Measurements from ENCODE around the gene PAPSS1.
"Not testable (repeated sequence)": the region's sequence is repeated elsewhere in the genome, so short reads cannot be mapped to it uniquely, and the experiment has no call there.

The PAPSS1 gene

DNA sequence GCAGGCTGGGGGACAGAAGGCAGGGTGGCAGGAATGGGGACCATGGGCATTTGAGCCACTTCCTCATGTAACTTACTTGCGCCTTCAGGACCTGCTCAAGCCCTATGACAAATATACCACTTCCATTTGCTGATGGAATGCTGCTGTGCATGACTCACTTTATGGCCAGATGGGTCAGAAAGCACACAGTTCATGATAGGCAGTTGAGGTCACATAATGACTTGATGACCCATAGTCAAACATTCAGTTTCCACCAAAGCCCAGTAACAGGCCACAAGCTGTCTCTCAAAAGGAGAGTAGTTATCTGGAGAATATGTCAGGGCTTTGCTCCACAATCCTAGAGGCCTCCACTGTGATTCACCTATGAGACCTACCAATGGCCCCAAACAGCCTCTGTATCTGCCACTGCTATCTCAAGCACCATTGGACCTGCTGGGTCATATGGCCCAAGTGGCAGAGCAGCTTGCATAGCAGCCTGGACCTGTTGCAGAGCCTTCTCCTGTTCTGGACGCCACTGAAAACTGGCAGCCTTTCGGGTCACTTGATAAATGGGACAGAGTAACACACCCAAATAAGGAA, 5.3 kb upstream of the PAPSS1 start:
- no peak for DNase-seq

DNA sequence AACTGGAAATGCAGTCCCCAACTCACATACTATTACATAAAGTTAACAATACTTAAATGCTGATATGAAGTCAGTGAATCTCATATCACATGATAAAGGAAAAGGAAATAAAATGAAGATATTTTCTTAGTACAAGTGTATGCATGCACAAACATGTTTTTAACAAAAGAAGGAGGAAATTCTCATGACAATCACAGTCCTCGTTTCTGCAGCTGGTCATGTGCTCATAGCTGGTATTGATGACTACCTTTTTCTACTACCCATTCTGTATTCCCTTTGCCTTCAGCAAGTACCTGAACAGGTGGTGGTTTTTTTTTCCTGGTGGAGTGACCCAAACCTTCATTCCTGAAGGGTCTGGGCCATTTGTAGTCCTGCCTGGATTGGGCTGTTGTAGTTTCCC, 3.3 kb upstream of the PAPSS1 start:
- not testable (repeated sequence) for DNase-seq

DNA sequence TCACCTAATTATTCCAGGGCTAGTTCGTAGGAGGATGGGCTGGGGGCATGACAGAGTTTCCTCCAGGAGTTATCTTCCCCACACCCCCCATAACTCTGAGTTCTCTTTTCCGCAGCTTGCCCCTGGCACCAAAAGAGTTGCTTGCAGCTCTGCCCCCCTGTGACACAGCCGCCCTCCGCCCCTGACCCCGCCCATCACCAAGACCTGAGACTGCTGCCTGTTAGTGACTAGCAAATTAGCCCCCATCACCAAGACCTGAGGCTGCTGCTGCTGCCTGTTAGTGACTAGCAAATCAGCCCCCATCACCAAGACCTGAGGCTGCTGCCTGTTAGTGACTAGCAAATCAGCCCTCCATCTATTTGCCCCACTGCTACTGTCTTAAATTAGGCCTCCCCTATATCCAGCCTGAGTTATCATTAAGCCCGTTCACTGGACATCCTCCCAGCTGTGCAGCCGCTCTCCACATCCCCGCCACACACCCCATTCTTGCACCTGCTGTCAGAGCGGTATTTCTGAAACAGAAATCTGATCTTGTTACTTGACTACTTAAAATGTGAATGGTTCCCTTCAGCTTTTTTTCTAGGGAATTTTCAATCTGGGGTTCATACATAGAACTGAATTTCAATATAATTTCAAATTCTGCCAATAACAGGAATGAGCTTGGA, 1.5 kb upstream of the PAPSS1 start:
- no peak for DNase-seq

DNA sequence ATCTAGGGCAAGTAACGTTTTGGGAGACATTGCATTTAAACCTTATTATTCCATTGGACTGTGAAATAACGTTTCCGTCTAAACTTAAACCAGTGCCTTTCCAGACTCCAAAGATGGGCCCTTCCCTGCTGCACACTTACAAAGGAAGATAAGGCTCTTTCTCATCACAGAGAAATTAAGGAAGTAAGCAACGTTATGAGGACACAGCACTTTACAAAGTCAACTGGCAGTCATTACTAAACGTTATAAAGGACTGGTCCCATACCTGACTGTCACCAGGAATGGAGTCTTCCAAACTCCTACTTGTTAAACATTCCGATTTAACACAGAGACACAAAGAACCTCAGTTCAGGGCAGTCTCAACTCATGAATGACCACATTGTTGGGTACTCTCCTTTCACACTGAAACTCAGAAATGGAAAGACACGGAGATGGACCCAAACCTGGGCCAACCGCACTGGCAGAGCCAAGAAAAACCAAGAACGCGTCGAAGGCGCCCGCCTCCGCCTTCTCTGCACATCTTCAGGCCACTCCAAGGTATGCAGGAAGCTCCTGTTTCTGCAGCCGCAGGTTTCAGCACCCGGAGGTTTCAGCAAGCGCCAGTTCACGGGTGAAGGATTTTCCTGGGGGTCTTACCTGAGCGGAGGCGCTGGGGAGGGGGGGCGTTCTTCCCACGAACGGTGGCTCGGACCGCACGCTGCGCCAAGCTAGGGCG, 670 bp downstream of the PAPSS1 start:
- DNase-seq, result no peak

DNA sequence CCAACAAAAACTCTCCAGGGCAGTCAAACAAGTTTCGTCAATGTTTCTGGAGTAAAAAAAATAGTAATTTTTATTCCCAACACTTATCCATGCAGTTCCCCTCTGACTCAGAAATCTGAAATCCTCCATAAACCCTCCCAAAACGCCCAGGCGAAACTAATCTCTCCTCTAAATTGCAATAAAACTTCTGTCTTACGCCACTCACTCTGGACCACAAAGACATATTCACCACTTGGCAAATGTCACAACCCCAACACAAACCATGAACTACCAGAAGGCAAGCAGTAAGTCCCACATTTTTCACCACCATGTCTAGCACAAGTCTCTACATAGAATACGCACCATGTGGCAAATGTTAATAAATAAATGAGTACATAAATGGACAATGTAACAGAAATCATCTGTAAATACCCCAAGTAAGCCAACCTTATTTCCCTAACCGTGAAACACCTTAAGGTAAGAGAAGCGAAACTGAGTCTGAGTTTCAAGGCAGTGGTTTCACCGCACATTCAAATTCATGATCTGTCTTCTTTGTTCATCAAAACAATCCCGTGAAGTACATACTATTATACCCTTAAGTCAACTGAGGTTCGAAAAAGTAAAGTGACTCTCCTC, 1.6 kb downstream of the PAPSS1 start:
- no peak for DNase-seq

DNA sequence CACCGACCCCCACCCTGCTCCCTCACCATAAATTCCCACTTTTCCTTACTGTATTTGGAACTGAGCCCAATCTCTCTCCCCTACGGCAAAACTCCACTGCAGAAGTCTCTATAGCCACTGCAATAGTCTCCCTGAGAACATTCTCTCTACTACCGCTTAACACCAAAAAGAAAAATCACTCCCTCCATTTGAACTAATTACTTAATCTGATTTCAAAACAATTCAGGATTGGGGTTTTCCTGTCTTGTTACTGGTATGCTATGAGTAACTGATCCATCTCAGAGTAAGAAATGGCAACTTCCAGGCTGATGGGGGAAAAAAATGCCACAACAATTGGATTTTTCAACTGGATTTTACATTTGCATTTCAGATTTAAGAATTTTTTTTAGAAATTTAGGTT, 5.8 kb downstream of the PAPSS1 start:
- no peak for DNase-seq

DNA sequence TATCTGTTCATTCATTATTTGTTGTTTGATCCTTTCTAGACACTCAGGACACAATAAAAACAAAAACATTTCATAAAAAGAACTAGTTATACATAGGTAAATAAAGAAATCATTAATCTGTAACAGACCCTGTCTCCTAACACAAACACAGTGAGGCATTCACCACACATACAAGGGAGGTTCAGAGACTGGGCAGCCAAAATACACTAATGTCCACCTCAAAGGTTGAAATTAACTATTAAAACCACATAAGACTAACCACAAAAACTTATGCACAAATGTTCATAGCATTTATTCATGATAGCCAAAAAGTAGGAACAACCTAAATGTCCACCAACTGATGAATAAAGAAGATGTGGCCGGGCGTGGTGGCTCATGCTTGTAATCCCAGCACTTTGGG, 7.8 kb downstream of the PAPSS1 start:
- no peak for DNase-seq

DNA sequence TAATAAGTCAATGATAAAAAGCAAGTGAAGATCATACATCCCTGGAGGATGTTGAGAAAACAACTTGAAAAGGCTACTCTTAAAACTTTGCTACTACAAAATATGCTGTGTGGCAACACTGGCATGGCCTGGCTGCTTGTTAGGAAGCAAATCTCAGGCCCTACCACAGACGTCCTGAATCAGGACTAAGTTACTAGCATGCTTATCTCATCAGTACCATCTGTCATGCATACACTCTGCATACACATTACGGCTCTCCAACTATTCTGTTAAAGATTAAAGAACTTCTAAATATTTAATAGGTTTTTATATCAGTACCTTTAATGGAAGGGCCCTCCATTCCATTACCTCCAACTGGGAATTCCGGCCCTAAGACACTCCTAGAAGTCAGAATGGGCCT, 8.2 kb downstream of the PAPSS1 start:
- no peak for DNase-seq

DNA sequence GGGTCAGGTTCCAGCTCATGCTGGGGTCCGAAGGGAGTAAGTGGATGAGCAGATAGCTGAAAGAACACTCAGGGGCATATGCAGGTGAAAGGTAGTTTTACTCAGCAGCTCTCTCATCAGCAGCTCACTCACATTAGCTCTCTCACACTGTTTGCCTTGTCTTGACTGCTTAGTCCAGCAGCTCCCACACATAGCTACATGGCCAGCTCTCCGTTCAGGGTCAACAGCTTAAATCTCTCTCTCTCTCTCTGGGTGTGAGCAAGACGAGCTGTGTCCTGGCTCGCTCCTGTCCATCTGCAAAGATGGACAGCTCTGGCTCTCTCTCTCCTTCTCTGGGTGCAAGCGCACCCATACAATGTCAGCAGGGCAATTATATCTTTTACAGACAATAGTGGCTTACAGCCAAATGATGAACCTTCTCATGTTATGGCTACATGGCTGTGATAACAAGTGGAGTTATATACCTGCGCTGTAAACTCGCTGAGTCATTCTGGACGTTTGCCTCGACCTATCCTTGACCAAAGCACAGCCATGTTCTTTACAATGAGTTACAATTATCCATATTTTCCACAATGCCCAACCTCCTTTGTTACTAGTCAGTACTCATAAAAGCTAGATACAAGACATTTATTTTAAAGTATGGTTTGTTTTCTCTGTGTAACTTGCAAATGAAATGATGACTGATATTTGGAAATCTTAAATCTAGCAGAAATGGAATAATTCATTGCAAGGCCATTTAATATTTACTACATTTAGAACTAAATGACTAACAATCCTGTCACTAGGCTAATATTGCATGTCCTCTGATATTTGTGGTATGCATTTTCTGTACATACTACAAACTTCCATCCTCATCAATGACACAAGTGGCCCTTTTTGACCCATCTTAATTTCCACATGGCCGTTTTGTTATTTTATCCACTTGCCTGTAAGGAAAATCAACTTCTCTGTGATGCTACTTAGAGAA, 9.3 kb downstream of the PAPSS1 start:
- DNase-seq, result no peak

DNA sequence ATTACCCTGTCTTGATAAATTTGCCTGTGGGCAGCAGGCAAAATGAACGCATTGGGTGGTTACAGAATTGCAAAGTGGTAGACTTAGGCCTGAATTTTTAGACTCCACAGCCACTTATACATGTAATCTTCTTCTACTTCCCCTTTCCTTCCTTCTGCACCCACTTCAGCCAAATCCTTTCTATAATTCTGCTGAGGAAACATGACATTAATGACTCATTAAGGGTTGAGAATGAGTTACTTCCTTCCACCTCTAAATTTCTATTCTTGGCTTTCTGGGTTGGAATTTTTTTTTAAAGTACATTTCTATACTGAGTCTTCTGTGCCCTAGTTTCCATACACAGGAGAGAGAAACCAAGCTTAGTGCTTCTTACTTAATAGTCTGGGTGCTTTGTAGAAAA, 10.1 kb downstream of the PAPSS1 start:
- no peak for DNase-seq

DNA sequence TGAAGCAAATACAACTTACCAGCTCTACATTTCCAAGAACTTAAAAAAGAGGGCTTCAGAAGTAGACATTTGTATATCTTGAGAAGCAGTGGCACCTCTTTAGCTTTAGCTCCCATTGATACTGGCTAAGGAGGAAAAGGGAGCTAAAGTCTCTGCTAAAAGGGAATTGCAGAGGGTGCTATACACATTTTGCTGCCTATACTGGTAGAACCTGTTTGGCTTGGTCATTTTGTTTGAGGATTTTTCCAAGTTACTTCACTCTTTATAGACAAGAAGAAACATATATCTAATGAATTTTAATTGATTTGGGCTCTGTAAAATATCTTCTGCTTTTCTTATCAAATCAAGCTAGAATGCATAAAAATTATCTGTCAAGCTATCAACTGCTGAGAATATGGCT, 11.8 kb downstream of the PAPSS1 start:
- no peak for DNase-seq

DNA sequence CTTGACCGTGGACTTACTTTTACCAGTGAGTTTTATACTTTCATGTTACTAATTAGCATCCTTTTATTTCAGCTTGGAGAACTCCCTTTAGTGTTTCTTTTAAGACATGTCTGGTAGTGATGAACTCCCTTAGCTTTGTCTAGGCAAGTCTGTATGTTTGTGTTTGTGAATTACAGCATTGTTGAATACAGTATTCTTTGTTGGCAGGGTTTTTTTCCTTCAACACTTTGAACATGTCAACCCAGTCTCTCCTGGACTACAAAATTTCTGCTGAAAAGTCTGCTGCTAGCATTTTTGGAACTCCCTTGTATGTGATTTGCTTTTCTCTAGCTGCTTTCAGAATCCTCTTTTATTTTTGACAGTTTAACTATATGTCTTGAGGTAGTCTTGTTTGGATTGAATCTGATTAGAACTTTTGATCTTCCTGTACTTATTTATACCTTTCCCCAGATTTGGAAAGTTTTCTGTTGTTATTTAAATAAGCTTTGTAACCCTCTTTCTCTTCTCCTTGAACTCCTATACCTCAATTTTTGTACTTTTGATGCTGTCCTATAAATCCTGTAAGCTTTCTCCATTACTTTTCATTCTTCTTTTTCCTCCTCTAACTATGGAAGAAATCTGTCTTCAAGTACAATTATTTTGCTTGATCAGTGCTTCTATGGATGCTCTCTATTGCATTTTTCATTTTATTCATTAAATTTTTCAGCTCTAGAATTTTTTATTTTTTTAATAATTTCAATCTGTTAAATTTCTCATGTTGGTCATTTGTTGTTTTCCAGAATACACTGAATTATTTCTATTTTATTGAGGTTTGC, 14.1 kb downstream of the PAPSS1 start:
- DNase-seq, result no peak

DNA sequence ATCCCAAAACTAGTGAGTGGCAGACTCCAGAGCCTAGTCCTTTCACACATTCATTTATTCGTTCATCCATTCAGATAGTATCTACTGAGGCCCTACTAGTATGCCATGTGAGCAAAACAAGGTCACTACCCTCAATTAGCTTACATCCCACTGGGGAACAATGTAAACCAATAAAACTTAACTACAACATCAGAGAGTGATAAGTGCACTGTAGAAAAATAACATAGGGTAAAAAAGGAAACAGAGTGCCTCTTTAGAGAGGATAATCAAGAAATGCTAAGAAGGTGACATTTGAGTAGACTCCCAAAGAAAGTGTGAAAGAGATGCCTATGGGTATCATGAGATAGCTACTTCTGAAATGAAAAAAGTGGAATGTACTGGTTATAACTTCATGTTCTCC, 18.5 kb downstream of the PAPSS1 start:
- no peak for DNase-seq

DNA sequence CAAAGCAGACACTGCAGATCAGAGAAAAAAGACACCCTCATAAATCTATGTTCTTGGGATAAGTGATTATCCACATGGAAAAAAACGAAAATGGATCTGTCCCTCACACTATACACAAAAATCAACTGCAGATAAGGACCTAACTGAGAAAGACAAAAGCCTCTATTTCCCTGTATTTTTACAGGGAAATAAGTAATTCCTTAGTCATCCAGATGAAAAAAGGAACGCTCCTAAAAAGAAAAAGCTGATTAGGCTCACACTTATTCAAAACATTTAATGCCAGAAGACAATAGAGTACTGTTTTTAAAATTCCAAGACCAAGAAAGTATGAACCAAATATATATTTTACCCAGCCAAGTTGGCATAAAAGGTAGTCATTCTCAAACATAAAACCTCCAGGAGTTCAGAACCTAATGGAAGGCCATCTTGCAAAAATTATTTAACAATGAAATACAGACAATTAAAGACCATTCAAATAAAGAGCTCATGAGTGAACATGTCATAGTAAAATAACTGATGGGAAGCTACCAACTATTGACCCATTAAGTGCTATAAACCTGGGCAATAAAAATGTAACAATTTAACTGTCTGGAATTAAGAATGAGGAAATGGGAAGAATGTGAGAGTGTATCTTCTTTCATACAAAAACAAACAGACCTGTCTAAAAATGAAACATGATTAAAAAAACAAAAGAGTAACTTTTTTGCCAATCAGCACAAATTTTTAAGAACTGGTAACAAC, 20.4 kb downstream of the PAPSS1 start:
- no peak for DNase-seq

DNA sequence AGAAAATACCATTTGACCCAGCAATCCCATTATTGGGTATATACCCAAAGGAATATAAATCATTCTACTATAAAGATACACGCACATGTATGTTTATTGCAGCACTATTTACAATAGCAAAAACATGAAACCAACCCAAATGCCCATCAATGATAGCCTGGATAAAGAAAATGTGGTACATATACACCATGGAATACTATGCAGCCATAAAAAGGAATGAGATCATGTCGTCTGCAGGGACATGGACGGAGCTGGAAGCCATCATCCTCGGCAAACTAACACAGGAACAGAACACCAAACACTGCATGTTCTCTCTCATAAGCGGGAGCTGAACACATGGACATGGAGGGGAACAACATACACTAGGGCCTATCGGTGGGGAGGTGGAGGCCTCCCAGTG, 23.8 kb downstream of the PAPSS1 start:
- not testable (repeated sequence) for DNase-seq

DNA sequence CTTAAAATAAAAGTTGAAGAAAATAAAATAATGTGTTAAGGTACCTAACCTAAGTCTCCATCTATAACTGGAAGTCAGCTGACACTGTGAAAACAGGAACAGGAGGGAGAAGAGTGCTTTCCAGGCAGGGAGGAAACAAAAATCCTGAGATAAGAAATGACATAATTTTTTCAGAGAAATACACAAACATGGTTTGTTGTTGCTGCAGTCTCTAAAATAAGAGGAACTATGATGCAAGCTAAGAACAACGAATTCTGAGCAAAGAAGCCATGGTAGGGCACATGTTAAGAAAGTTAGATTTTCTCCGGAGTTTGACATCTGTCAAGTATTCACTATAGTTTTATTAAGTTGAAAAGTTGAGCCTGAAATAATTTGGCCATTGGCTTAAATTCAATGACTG, 26.9 kb downstream of the PAPSS1 start:
- DNase-seq, result no peak

DNA sequence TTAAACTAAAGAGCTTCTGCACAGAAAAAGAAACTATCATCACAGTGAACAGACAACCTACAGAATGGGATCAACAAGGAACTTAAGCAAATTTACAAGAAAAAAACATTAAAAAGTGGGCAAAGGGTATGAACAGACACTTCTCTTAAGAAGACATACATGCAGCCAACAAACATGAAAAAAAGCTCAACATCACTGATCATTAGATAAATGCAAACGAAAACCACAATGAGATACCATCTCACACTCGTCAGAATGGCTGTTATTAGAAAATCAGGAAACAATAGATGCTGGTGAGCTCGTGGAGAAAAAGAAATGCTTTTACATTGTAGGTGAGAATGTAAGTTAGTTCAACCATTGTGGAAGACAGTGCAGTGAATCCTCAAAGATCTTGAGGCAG, 27.8 kb downstream of the PAPSS1 start:
- DNase-seq, result no peak

DNA sequence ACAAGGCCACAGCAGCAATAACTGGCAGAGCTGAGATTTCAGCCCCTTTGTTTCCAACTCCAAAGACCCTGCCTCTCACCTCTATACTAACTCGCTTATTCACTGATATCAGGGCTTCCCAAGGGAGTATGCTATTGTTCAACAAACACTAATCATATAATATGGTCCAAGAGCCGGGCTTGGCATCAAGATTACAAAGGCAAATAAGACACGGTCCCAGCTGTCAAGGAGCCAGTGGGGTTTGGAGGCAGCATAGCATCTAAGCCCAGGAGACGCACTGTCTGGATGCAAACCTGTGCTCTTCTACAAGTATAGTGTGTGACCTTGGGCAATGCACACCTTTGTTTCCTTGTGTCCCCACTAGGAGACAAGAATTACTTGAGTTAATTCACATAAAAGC, 28.7 kb downstream of the PAPSS1 start:
- DNase-seq, result no peak

DNA sequence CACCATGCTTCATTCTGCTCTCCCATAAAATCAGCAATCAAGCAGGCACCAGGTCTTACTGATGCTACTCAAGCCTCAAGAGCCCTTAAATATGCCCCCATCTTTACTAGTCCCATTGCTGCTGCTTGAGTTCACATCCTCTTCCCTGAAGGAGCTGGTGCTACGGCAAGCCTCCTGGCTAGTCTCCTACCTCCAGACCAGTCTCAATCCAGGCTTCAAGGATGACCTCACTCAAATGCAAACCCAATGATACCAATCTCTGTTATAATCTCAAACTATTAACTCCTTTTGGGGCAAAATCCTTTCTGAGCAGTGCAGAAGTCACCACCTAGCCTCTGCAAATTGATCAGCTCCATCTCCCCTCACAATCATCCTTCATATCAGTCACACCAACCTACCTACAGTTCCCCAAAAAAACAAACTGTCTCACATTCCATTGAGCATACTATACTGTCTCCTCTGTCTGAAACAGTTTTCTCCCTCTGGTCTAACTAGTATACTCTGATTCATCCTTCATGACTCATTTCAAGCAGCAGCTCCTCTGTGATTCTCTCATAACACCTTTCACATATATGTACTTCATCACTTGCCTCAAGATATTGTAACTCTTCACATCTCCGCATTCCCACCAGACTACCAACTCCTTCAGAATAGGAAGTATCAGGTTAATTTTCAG, 30.0 kb downstream of the PAPSS1 start:
- no peak for DNase-seq

DNA sequence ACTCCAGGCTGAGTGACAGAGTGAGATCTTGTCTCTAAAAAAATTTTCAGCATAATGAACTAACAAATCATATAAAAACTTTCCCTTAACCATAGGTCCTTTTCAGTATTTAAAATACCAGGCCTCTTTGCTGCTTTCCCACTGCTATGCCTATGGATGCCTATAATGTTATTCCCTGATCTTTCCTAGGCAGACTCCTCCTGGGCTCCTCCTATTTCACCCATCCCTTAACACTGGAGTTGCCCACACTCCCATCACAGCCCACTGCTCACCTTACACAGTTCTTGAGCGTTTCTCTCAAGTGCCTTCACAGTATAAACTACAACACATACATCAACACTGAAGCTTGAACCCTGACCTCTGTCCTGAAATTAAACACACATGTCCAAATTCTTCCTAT, 31.6 kb downstream of the PAPSS1 start:
- DNase-seq, result no peak

DNA sequence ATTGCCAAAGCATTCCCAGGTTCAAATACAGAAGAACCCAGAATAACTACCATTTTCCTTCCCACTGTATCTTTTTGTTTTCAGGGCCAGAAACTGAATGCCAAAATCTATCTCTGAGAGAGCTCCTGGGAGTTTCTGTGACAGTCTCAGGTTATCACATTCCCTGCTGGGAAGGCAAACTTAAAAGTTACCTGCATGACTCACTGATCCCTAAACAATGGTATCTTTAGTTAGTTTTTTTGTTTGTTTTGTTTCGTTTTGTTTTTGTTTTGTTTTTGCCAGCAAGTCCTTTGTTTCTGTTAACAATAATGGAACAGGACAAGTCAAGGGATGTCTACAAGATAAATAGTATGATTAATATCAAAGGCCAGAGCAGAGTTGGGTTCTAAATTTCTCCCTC, 34.3 kb downstream of the PAPSS1 start:
- DNase-seq, result no peak
